Effector CD8-positive, alpha-beta T cell (primary cell): ENCODE measurements around the gene C4BPA.
A peak's percentile ranks its signal among the peaks of the same experiment; 100 is the strongest.

ENCODE experiments used
- DNase-seq: peaks from one replicate; lab custom pipeline; 2025; lab: John Stamatoyannopoulos, UW

Gene C4BPA

DNA sequence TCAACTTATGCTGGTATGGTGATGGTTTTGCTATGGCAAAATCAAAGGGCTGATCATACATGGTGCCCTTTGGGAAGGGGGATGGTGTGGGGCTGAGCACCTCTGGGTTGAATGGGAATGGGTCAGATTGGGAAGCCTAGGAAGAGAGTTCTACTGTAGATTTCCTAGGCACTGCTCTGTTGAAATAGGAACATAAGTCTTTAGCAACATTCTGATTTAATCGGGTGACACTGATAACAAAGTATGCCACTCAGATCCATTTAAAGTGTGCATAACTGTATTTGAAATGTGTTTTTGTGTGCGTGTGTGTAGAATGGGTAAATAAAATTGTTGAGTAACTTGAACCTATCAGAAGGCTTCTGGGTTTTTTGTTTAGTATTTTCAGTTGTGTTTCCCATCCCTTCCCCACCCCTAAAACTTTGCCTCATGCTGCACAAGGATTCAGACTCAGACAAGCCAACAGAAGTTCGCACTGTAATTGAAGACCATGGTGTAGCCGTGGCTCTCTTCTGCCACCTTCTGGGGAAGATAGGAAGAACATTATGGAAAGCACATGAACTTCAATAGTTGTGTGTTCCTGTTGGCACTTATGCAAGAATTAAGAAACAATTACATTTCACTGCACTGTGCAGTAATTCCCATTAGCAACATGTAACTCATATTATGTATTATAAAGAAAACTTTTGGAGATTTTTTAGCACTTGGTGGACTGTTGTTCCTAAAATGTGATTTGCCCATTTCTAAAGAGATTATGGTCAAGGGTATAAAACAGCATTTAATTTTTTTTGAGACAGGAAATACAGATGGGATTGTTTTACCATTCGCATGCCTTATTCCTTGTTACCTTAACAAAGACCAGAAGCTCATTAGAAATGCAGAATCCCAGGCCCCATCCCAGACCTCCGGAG is 26.3 kb upstream of the C4BPA start:
- DNase-seq, result peak; percentile 38

DNA sequence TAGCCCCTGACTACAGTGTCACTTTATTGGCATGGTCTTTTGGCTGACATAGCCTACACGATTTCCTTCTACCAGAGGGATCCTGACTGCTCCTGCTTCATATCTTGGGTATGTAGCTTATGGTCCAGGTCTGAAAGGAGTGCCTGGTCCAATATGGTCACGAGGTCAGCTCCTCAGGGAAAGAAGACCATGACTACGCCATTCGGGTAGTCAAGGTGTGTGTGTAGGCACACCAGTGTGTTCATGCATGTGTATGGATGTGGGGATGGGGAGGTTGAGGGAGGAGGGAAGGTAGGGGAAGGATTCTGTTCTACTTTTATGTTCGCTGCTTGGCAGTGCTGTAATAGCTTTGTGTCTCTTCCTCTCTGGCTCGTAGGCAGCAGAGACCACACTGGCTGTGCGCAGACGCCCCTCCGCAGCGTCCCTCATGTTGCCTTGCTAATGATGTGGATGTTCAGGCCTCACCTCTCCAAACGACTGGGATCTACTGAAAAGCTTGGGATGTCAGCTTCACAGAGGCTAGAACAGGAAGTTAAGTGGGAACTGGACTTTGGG is 25.4 kb upstream of the C4BPA start:
- DNase-seq, result no peak

DNA sequence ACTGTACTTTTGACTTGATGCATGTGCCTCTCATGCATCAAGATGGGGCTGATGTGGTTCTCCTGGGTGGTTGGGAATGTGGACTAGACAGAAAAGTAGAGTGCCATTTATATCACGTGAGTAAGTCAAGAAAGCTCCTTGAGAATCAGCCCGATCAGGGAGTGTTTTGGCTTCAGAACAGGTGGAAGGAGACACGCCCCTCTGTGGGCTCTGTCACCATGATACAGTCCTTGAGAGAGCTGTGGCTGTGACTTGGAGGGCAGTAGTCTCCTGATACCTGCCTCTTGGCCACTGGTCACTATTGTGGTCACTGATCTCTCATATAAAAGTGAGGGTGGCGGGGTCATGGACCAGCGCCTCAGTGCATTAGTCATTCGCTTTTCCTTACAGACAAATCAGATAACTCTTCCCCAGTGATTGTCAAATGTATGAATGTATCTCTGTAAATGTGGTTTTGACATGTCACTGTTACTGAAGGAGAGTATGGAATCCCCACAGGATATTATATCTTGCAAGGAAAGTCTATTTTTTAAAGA is 24.3 kb upstream of the C4BPA start:
- no peak for DNase-seq

DNA sequence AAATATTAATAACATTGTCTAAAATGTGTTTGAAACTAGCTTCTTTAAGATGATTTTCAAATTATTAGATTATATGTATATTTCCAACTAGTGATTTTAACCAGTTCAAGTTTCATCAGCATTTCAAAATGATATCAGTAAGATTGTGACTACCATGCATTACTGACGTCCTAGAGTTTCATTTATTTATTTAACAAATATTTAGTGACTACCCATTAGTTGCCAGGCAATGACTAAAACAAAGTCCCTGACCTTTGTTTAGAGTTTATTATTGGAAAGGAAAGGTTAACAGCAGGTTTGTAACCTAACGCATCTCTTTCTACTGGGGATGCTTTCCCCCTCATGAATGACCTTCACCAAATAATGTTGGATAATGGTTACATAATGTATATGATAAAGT is 22.9 kb upstream of the C4BPA start:
- DNase-seq, result no peak

DNA sequence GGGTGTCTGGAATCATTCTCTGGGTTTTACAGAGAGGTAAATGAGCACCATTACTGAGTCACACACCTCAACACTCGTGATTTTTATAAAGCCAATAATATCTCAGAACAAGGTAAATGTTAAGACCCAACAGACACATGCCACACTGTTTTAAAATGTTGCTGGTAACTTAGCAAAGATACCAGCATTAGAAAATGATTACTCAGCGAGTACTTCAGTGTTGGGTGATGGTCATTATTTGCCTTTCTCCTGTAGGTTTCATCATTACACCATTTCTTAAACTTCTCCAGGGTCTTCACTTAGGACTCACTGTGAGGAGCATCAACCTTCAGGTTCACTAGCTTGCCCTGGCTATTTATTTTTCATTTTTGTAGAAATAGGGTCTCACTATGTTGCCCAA is 22.2 kb upstream of the C4BPA start:
- no peak for DNase-seq

DNA sequence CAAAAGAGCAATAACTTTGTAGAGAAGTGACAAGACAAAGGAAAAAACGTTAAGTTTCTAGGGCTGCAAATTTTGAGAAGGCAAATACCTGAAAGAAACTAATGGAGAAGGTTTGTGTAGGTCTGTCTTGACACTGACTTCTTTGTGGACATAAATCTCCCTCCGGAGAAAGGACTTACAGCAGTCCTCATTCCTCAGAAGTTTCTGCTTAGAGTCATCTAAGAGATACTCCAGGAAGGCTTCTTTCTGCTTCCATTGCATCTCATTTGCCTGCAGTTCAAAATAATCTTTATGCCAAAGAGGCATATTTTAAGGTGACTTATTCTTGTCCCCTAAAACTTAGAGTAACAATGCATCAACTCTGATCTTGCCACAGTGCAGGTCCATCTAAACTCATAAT is 19.8 kb upstream of the C4BPA start:
- no peak for DNase-seq

DNA sequence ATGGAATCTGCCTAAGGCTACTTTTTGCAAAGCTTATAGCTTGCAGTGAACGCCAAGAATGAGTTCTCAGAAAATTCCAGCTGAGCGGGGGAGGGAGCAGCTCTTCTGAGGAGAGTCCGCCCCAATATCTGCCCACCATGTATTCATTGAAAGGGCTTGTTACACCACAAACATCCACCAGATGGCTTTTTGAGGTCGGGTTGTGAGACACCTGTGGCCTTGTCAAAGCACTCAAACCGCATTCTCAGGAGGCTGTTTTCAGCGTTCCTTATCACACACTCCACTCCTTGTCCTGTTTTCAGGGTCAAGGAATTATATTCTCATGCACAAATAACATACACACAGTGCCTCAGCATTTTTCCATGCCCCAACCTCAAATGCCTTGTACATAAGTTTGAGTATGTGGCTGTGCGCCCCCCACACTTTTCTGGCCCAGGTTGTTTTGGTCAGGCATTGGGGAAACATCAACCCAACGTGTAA is 19.3 kb upstream of the C4BPA start:
- peak; percentile 30 for DNase-seq

DNA sequence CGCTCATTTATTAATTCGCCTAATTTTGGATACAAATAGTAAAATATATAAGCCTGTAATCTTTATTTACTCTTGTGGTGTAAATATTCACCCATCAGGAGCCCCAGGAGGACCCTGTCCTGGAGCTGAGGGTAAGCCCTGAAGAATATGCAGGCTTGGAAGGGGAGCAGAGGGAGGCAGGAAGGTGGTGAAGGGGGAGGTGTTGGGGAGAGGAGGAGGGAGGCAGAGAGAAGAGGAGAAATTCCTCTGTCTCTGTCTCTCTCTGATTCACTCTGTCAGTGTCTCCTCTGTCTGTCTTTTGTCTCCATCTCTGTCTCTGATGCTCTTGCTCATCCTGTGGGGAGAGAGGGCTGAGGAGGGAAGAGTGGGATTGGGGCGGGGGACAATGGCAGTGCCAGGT is 18.1 kb upstream of the C4BPA start:
- no peak for DNase-seq

DNA sequence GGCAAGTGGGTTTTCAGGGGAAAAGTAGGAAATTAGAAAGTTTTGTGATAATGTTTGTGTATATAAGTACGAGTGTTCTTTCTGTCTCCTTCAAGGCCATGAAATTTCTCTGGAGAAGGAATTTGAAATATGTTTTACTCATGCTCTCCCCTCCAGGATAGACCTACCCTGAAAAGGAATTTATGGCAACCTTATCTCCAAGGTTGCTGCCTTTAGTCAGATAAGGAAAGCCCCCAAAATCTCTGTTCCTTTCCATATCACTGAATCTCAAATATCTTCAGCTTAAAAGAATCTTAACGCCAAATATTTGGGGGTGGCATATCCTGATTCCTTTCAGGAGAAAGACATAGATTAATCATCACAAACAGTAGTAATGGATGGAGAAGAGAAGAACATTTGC is 15.9 kb upstream of the C4BPA start:
- no peak for DNase-seq

DNA sequence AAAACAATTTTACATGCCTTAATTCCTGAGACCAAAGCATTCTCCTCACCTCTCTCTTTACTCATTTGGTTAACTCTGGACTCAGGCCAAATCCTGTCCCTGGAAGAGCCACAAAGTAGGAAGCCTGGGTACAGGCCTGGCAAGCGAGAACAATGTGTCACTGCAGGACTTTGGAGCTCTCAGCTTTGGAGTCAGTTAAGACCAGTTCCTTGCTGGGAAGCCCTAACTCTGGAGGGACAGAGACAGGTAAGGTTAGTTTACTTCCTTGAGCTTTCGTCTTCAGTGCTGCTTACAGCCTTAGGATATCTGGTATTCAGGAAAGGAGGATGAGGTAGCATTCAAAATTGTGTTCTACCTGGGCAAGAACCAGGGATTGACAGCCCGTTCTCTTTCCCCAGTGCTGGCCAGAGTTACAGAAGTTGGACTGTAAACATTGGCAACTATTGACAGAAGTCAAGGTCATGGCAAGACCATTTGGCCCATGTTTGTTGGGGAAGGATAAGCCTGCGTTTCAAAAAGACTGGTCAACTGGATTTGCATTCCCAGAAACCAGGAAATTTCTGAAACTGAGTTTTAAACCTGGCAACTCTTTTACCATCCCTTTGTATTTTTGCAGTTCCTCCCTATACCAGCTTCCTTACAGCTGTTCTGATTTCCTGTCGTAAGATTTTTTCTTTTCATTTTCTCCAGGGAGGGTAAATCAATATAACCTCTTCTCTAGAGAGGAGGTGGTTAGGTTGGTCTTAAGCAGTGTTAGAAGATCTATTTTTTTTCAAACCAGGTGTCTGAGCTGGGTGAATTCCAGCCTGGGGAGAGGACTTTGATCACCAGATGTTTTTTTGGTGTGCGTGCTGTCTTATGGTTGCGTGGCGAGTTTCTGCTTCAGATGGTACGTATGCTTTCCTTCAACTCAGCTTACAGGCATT is 15.1 kb upstream of the C4BPA start, which contains the start of gene C4BPB:
TSS of gene C4BPB (plus strand) at position 160 of the 926 bp plus-strand sequence. CDS start at position 832, 672 bp downstream.
- DNase-seq, result no peak

DNA sequence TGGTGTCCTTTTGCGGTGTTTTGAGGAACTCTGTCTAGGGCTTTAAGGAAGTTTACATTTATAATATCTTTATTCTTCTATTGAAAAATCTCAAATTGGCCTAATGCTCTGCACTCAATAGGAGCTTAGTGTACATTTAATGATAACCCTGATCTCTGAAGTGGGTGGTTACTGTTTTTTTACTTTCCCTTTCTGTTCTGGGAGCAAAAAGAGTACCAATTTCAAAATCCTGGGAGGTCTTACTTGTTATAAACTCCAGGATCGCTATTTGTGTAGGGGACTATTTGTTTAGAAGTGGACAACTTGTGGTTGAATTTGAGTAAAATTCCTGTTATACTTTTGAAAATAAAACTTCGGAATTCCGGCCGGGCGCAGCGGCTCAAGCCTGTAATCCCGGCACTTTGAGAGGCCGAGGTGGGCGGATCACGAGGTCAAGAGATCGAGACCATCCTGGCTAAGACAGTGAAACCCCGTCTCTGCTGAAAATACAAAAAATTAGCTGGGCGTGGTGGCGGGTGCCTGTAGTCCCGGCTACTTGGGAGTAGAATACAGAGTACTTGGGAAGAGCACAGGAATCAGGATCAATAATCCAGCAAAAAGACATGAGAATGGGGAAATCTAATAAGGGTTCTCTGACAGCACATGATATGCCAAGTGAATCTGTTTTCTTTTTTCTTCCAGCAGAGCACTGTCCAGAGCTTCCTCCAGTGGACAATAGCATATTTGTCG is 14.2 kb upstream of the C4BPA start:
- no peak for DNase-seq

DNA sequence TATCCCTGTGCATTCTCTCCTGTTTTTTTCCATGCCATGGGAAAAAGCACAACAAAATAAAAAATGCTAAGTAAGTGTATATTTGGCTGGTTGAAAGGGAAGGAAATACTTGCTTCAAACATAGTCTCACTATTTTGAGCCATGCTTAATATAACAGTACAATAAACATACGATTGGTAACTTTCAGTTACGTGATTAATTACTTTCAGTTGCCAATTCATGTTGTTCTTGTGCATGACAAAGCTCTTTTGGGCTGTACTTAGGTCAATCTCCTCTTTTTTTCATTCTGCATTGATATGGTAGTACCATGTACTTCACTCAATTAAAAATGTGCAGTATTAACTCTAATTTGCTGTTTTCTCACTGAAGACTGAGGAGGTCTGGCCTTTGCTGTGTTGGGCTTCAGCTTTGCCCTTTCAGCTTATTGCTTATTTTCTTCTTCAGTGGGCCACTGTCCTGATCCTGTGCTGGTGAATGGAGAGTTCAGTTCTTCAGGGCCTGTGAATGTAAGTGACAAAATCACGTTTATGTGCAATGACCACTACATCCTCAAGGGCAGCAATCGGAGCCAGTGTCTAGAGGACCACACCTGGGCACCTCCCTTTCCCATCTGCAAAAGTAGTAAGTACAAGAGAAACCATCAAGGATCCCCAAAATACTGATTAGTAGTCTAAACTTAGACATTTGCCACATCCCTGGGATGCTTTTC is 12.7 kb upstream of the C4BPA start:
- no peak for DNase-seq

DNA sequence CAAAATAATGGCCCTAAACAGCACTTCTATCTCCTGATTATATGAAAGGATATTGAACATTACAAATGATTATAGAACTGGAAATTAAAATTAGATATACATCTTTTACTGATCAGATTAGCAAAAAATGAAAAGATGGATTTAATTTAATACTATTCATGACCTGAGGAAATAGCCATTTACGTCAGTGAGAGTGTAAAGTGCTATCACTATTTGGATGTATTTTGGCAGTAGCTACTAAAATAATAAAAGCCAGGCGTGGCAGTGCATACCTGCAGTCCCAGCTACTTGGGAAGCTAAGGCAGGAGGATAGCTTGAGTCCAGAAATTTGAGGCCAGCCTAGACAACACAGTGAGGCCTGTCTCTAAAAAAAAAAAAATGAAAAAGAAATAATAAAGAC is 10.1 kb upstream of the C4BPA start:
- no peak for DNase-seq

DNA sequence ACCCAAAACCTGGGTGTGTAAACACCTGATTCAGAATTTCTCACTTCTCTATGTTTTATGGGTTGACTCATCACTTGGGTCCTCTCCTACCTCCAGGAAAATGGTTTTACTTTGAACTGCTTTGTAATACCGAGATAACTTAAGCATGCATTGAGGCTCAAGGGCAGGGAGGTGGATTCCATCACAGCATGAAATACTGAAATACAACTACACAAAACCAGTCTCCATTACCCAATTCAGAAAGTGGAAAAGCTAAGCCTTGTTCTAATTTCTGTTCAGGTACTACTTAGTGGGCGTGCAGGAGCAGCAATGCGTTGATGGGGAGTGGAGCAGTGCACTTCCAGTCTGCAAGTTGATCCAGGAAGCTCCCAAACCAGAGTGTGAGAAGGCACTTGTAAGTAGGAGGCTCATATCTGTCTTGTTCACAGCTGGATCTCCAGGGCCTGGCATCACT is 6.1 kb upstream of the C4BPA start:
- DNase-seq, result no peak

DNA sequence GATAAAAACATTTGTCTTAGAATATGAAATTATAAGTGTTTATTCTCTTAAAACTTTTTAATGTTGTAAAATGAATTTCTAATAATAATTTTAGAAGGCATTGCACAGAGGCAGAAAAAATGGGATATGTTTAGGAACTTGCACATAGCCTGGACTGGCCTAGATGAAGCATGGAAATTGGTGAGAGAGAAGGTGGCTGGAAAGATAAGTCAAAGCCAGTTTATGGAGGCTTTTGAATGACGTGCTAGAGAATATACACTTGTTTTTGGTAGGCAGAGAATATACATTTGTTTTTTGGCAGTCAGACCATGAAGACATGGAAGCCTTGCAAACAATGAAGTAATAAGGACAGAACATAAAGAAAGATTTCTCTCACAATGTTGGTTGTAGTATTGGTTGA is 2.3 kb upstream of the C4BPA start:
- DNase-seq, result no peak

DNA sequence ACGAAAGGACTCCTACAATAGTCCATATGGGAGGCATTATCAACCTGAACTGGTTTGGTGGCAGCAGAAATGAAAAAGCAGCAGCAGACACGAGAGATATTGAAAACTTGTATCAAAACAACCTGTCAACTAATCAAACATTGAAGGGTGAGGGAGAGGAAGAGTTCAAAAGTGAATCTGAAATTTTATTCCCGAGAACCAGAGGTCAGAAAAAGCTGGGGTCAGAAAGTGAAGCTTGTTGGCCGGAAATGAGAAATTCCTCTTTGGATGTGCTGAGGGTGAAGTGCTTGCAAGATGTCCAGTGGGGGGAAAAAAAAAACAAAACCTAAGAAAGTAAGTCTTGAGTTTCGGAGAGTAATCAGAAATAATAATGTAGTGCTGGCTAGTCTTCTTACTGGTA is 1.9 kb upstream of the C4BPA start:
- DNase-seq, result no peak

DNA sequence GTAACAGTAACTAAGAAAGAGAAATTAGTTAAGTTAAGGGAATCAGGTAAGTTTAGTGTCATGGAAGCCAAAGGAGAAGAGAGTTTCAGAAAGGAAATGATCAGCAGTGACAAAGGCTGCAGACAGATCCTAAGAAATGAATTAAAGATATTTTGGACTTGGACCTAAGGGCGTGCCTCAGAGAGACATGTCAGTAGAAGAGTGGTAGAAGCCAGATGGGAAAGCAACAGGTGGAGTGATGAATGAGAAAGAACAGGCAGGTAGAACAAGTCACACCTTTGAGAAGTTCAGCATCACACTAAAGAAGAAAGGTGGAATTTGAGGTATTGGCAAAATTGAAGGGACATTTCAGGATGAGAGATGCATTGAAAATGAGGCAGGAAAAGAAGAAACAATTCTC is 1.4 kb upstream of the C4BPA start:
- DNase-seq, result no peak

DNA sequence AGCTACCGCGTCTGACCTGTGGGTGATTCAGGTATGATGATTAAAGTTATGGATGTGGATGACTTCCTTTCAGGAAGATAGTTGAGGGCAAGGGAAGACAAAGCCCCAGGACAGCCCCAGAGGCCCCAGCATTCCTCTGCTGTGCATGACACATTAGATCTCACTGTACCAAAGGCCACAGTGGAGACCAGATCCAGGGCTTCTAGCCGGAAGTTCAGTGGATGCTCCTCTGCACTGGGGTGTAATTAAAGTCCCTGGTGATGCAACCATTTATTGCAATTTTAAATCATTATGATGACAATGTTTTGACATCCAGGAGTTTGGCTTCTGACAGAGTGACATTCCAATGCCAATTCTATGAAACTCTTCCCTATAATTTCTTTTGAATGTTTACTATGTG is 5.0 kb downstream of the C4BPA start:
- no peak for DNase-seq

DNA sequence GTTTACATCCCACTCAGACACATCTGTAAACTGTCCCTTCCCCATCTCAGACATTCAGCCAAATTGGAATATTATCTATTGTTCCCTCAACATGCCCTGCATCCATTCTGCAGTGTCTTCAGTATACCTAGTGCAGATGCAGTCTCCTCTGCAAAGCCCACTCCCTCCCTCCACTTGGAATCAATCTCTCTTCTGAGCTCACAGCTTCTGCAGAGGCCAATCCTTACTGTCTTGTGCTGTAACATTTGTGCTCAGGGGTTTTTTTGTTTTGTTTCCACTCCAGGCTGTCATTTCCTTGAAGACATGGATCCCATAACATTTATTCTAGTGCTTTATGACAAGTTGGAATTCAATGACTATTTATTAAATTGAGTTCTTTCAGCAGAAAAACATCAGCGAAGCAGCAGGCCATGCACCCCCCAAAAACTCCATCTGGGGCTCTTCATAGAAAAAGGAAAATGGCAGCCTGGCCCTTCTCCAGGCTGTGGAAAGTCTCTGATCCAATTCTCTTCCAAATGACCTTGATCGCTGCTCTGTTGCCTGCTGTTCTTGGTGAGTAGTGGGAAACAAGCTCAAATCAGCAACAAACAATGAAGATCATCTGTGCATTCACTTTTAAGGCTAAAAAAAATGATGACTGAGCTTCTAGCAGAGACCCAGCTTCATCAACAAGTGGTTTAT is 8.7 kb downstream of the C4BPA start:
- DNase-seq, result no peak

DNA sequence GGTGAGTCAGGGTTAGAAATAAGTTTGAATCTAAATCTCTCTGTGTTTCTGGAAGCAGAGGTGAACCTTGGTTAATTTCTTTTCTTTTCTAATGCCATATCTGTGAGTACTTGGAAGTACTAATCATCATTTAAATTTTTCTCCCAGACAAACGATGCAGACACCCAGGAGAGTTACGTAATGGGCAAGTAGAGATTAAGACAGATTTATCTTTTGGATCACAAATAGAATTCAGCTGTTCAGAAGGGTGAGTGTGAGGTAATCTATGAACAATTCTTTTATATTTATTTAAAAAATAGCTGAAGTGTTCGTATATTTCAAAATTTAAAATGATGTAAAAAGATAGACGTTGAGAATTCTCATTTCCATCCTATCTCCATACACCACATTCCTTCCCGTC is 11.2 kb downstream of the C4BPA start:
- no peak for DNase-seq
